ENCODE results near the gene ITPKB.
"Not testable (repeated sequence)": the region's sequence is repeated elsewhere in the genome, so short reads cannot be mapped to it uniquely, and the experiment has no call there.

Gene ITPKB

DNA sequence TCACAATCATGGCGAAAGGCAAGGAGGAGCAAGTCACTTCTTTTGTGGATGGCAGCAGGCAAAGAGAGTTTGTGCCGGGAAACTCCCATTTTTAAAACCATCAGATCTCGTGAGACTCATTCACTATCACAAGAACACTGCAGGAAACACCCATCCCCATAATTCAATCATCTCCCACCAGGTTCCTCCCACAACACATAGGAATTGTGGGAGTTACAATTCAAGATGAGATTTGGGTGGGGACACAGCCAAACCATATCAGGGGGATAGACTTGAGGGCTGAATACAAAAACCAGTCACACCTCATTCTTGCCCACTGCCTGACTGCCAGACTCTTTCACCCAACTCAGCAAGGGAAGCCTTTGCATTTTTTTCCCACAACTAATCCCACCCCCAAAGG lies 140.1 kb downstream of the ITPKB start:
- DNase-seq: not testable (repeated sequence)

DNA sequence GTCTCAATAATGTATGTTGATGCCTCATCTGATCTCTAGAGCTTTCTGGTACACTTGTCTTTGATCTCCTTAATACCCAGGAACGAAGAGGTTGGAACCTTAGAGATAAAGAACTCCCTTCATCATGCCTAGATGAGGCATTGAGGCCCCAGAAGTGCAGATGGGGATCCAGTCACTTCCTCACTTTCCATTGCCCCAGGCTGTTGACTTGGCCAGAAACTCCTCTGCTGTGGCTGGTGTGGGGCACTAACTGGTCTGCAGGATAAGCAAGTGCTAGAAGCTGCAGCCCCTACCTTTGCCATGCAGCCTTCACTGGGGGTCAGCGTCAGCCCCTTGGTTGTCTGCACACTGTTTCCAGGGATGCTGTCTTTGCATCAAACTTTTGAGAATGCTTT lies 140.6 kb downstream of the ITPKB start:
- DNase-seq: no peak

DNA sequence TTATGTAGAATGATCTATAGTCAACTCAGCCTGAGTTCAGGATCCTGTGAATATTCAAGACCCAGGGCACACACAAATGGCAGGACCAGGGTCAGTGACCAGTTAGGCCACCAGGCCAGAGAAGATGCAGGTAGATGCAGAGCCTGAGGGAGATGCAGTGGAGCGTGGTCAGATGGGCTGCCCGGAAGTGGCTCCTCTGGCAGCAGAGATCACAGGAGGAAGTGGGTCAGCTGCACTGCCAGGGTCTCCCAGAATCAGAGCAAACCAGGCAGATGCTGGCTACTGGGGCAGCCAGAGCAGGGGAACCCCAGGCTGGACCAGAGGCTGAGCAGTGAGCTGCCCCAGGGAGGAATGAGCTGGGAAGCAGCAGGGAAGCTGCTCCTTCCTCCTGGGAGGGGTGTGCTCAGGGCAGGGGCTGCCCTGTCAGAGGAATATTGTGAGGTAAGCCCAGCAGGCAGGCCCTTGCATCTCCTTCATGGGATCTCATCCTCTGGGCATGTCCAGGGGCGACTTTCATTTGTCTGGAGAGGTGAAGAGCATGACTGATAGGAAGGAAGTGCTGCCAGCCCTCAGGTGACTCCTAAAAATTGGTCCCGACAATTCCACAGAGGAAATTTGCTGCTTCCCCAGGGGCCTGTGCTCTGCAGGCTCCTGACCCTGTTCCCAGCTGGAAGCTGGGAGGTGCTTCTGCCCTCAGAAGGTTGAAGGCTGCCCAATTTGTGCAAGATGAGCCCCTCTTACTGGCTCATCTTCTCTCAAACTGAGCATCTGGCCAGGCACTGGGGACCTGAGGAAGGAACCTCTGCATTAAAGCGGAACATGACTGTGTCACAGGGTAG lies 141.2 kb downstream of the ITPKB start:
- DNase-seq: no peak

DNA sequence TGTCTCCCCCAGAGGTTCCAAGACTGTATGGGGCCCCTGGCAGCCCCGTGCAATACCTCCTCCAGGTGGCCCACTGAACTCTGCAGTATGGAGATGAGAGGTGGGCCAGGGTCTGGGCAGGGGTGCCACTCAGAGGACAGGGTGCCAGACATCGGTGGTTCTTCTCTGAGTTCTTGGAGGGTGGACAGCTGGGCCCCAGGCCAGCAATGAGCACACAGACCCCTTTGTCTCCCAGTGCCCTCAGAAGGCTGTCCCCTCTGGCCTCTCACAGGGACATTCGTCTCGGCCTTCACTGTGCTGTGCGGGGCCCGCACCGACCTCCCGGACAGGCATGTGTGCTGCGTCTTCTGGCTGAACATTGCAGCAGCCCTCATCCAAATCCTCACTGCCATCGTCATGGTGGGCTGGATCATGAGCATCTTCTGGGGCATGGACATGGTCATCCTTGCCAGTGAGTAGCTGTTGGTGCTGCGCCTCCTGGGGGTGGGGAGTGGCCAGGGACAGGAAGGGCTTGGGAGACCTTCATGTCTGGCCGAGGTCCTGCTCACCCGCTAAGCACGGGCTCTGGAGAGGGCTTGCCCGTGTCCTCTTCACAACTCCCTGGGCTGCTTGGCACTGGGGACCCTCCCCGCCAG lies 142.4 kb downstream of the ITPKB start:
- DNase-seq: no peak

DNA sequence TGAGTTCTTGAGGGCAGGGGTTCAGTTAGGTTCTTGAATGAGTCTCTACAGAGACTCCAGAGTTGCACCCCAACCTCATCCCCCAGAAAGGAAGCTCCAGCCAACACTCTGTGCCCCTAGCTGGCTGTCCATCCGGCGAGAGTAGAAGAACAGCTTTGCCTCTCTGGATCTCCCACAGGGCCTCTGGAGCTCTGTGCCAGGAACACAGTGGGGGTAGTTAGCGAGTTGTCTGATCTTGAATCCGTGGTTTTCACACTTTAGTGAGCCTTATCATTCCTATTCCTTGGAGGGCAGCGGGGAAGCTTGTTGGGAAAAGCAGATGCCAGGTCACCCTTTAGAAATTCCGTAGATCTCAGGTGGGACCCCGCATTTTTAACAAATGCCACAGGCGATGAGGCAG lies 145.5 kb downstream of the ITPKB start:
- DNase-seq: no peak

DNA sequence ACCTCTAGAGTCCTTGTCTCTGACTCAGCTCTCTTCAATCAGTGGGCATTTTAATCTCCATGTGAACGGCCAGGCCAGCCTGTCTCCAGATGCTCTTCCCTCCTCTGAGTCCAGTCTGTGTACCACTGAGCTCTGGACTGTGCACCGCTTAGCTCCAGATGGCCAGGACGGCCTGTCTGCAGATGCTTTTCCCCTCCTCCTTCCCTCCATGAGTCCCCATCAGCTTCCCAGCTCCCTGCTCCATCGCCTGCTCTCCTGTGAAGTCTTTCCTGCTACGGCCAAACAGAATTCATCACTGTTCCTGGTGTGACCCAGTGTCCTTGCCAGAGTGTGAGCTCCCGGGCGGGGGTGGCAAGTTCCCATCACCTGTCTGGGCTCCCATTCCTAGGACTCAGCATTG lies 148.5 kb downstream of the ITPKB start:
- DNase-seq: no peak

DNA sequence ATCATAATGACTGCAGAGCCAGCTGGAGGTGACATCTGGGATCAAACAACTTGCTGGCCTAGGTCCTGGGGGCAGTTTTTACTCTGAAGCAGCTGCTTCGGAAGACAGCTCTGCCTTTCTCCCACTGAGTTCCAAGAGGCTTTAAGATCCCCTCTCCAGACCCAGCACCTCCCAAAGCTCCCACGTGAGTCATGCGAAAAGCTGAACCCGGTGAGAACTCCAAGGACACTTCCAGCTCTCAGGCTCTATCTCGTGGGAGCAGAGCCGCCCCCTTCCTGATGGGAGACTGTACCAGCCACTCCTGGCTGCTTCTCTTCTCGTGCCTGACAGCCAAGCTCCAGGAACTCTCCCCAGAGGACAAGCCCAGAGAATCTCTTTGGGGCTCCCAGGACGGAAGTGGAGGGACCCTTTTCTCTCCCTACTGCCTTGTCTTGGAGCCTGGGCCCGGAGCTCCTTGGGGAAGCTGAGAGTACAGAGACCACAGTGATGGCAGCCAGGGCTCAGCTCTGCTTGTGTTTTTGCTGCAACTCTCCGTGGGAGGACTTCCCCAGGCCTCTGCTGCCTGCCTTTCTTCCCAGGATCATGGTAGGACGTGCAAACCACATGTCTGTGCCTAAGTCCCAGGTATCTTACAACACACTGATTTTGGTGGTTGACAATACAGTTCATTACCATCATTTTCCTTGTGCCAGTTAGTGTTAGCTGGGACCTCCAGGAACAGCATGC lies 149.9 kb downstream of the ITPKB start:
- no peak for DNase-seq

DNA sequence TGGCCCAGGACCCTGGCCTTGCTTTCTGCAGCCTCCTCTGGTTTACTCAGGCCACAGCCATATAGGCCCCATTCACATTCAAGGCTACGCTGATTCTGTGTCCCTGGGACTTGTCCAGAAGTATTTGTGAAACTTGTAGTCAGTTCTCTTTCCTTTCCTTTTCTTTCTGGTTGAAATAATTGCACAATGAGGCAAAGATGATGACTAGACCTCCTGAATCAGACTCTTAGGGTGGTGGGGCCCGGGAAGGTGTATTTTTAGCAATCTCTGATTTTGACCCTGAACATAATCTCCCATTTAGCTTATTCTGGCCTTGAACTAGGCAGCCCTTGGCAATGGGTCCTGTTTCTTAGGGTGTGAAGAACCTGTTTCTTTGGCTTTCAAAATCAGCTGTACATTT lies 150.6 kb downstream of the ITPKB start:
- DNase-seq: no peak

DNA sequence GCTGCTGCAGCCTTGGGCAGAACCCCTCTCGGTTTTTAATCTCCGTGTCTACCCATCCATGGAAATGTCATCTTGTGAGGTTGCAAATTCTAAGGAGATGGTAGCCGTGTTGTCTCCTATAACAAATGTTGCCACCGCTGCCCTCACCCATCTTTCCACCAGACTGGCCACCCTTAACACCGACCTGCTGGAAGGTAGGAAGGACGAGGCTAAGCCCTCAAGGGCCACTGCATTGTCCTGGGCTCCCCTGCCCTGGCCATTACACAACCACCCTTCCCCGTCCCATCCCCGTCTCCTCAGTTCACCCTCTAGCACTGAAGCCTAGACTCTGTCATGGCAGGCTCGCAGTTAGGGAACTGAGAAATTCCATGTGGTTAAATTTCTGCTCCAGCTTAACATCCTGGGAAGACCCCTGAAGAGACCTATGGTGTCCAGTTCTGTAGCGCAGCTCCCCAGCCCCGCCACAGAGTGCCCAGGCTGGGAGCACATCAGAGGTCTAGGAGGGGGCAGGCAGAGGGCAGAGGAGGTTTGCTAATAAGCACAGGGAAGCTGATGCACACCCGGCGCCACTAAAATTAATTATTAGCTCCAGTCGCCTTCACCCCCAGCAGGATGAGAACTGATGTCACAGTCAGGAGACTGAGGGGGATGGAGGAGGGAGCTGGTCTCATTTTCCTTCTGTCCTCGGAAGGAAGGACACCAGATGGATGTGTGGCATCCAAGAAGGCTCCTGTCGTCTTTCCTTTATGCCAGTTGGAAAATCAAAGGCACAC lies 152.2 kb downstream of the ITPKB start:
- DNase-seq: no peak

DNA sequence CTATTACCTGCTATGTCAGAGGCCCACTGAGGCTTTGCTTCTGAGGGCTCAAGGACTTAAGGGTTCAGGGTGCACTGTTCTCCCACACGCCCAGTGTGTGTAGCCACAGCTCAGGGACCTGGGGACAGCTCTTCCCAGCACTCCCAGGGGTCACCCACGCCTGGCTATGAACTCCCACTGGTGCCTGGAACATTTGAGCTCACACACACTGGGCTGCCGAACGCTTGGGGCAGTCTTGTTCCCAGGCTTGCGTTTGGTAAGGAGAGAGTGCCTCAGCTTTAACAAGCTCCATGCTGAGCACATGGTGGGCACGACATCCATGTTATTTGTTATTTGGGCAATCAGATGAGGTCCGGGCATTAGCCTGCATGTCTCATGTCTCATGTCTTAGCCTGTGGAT lies 153.0 kb downstream of the ITPKB start:
- DNase-seq: no peak

DNA sequence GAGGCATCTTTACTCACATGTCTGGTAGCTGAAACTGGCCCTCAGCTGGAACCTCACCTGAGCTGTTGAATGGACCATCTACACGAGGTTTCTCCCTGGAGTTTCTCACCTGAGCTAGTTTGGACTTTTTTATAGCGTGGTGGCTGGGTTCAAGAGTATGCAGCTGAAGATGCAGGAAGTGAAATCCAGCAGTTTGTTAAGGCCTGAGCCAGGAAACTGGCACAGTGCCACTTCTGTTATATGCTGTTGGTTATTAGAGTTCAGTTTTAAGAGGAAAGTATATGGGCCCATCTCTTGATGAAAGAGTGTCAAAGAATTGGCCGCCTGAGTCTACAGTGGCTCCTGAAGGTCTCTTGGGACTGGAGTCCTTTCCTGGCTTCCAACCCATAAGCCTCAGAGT lies 154.9 kb downstream of the ITPKB start:
- DNase-seq: no peak

DNA sequence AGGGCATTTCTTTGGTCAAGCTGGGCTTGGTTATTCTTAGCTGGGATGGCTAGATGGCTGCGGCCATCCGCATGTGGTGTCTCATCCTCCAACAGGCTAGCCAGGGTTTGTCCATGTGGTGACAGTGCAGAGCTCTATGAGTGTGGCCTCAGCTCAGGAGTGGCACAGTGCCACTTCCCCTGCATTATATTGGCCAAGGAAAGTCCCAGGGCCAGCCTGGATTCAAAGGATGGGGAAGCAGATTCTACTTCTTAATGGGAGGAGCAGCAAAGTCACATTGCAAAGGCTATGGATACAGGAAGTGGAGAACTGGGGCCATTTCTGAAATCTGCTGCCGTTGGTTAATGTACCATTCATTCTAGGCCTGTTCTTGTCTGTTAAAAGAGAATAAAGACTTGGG lies 156.1 kb downstream of the ITPKB start:
- no peak for DNase-seq

Data from stimulated activated CD4-positive, alpha-beta T cell treated with anti-CD3 and anti-CD28 coated beads, Interleukin-4, amount 100 ng/mL, for 4 hours (primary cell).